Measurements from ENCODE around the gene CIAO2A. TPM values are rescaled to one million over a fixed set of nuclear protein-coding genes. Genes with fewer than 3 reads are reported as not detected.

Gene CIAO2A
- polyA plus RNA-seq, 1 donor from 2014 or later: 156 TPM

- Histone ChIP-seq H3K4me3 (ENCODE audit: low read length) (no peak overlapping the region), H3K4me2 (ENCODE audit: low read length) (no peak overlapping the region), H2AFZ (ENCODE audit: low read depth, low read length) (no peak overlapping the region), H3K27ac (ENCODE audit: low read length) (no peak overlapping the region), H4K20me1 (ENCODE audit: insufficient read depth) (no peaks in the 10 kb centered on the region), H3K9me2 (ENCODE audit: insufficient read depth, low read length) (no peaks in the 10 kb centered on the region), H3K36me3 (ENCODE audit: insufficient read depth, low read length) (no peaks in the 10 kb centered on the region), H3F3A (ENCODE audit: insufficient read depth, low read length, poor library complexity, severe bottlenecking) (no peaks in the 10 kb centered on the region), H3K27me3 (ENCODE audit: insufficient read depth, low read depth, low read length) (no peaks in the 10 kb centered on the region), H3K79me2 (replicated peaks; ENCODE audit: insufficient read depth, low read length) (no peaks in the 10 kb centered on the region), H3K9me3 (ENCODE audit: low read length) (no peaks in the 10 kb centered on the region), H3K9ac (ENCODE audit: low read length) (no peak overlapping the region)
- TF ChIP-seq EZH2 (IDR thresholded peaks at IDR 0.05; ENCODE audit: borderline replicate concordance, insufficient read depth, low read length, poor library complexity, severe bottlenecking): no peak
Measured at GRCh38 chr15:64038878-64039610, 54.6 kb downstream of the CIAO2A start.

- TF ChIP-seq POLR2AphosphoS5 (IDR thresholded peaks at IDR 0.05): no peak
- TF ChIP-seq EZH2 (IDR thresholded peaks at IDR 0.05; ENCODE audit: borderline replicate concordance, insufficient read depth, low read length, poor library complexity, severe bottlenecking): no peak
- no peak for TF ChIP-seq CTCF (IDR thresholded peaks at IDR 0.05; ENCODE audit: poor library complexity, severe bottlenecking)
- TF ChIP-seq SMC3 (conservative IDR thresholded peaks at IDR 0.05; ENCODE audit: poor library complexity): no peak
- no peak for TF ChIP-seq EP300 (conservative IDR thresholded peaks at IDR 0.05; ENCODE audit: poor library complexity, severe bottlenecking)
- TF ChIP-seq REST (IDR thresholded peaks at IDR 0.05; ENCODE audit: borderline replicate concordance): no peak
- no peak for TF ChIP-seq MXI1 (conservative IDR thresholded peaks at IDR 0.05; ENCODE audit: poor library complexity, severe bottlenecking)
- TF ChIP-seq RAD21 (conservative IDR thresholded peaks at IDR 0.05): no peak
- Histone ChIP-seq H3K9me2 (ENCODE audit: insufficient read depth, low read length) (no peaks in the 10 kb centered on the region), H3K4me2 (ENCODE audit: low read length) (no peak overlapping the region), H3K27me3 (ENCODE audit: insufficient read depth, low read depth, low read length) (no peaks in the 10 kb centered on the region), H3K9ac (ENCODE audit: low read length) (no peak overlapping the region), H4K20me1 (ENCODE audit: insufficient read depth) (no peaks in the 10 kb centered on the region), H2AFZ (ENCODE audit: low read depth, low read length) (no peak overlapping the region), H3K36me3 (ENCODE audit: insufficient read depth, low read length) (no peaks in the 10 kb centered on the region), H3K9me3 (ENCODE audit: low read length) (no peaks in the 10 kb centered on the region), H3K27ac (ENCODE audit: low read length) (no peak overlapping the region), H3F3A (ENCODE audit: insufficient read depth, low read length, poor library complexity, severe bottlenecking) (no peaks in the 10 kb centered on the region), H3K79me2 (replicated peaks; ENCODE audit: insufficient read depth, low read length) (no peaks in the 10 kb centered on the region), H3K4me3 (ENCODE audit: low read length) (no peak overlapping the region)
Measured at GRCh38 chr15:64037966-64038365, 55.7 kb downstream of the CIAO2A start.

Data from neural cell (in vitro differentiated cells).